Measurements from ENCODE around the gene MORF4L1. TPM values are rescaled to one million over a fixed set of nuclear protein-coding genes. Genes with fewer than 3 reads are reported as not detected.

Gene MORF4L1
- total and polyA plus RNA-seq, 2 experiments from 2014 or later, result 520 to 571 TPM

DNA sequence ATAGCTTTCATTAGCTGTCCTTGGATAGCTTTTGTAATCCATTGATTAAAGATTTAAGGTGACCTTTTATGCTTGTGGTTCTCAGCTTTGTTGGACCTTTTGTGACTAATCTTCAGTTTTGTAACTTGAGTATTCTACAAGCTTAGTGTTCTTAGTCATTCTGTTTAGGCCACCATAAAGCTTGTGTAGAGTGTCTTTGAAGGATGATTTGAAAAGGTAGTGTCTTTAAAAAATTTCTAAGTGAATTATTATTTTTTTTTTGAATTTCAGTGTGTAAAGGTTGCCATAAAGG lies 7.5 kb downstream of the MORF4L1 start:
- Mint-ChIP-seq H3K27me3 (ENCODE audit: insufficient read depth, low read depth, poor library complexity) (peaks cover 5% of the 10 kb centered on the region), H3K36me3 (ENCODE audit: low read depth) (peaks cover 61% of the 10 kb centered on the region), H3K4me3 (no peak overlapping the region), H3K27ac (no peak overlapping the region), H3K9me3 (no peaks in the 10 kb centered on the region), H3K4me1 (peaks cover 30% of the 10 kb centered on the region)
- no peak overlapping the region for H2AFZ ChIP-seq
- DNase-seq (ENCODE audit: low spot score), result no peak
- H3K27ac ChIP-seq (ENCODE audit: low read depth), result no peak overlapping the region
- no peak overlapping the region for H3K4me3 ChIP-seq
- H3K4me1 ChIP-seq (ENCODE audit: insufficient read depth), result peaks cover 35% of the 10 kb centered on the region
- no peaks in the 10 kb centered on the region for H3K27me3 ChIP-seq (ENCODE audit: insufficient read depth)
- H3K79me2 ChIP-seq (replicated peaks; ENCODE audit: insufficient read depth), result peaks cover 100% of the 10 kb centered on the region
- H3K4me2 ChIP-seq, result no peak overlapping the region
- no peaks in the 10 kb centered on the region for H3K9me2 ChIP-seq (ENCODE audit: insufficient read depth)
- H3F3A ChIP-seq (replicated peaks; ENCODE audit: low read depth), result no peaks in the 10 kb centered on the region
- ATAC-seq, result no peak
- peaks cover 32% of the 10 kb centered on the region for H3K36me3 ChIP-seq (ENCODE audit: insufficient read depth)
- peaks cover 90% of the 10 kb centered on the region for H4K20me1 ChIP-seq (replicated peaks; ENCODE audit: insufficient read depth)
- TF ChIP-seq POLR2AphosphoS5 (IDR thresholded peaks at IDR 0.05; ENCODE audit: low read depth) (no peak), ZNF114 (CRISPR knock-in tag; IDR thresholded peaks at IDR 0.05) (no peak), JUNB (IDR thresholded peaks at IDR 0.05; ENCODE audit: unreplicated experiment) (no peak)

DNA sequence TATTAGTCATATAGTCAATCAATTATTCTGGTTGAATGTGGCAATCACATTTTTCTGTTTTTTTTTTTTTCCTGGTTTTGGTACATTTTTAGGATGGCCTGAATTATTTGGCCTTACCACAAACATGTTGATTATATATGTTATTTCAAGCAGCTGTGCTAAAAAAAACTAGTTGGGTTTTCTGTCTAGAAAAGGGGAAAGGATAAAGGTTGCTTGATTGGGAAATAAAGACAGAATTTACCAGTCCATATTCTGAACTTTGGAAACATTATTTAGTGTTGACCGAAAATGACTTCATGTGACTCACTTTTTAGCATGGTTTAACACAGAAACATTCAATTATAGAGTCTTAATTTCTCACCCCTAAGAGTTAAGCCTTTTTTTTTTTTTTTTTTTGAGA lies 8.1 kb downstream of the MORF4L1 start:
- no peak overlapping the region for H3K4me3 ChIP-seq
- H3K27me3 ChIP-seq (ENCODE audit: insufficient read depth), result no peaks in the 10 kb centered on the region
- H3K4me1 ChIP-seq (ENCODE audit: insufficient read depth), result peaks cover 29% of the 10 kb centered on the region
- Mint-ChIP-seq H3K4me3 (no peak overlapping the region), H3K4me1 (peaks cover 26% of the 10 kb centered on the region), H3K36me3 (ENCODE audit: low read depth) (peaks cover 66% of the 10 kb centered on the region), H3K9me3 (no peaks in the 10 kb centered on the region), H3K27me3 (ENCODE audit: insufficient read depth, low read depth, poor library complexity) (peaks cover 5% of the 10 kb centered on the region), H3K27ac (no peak overlapping the region)
- TF ChIP-seq POLR2AphosphoS5 (IDR thresholded peaks at IDR 0.05; ENCODE audit: low read depth), result no peak
- TF ChIP-seq, protein P1, sequence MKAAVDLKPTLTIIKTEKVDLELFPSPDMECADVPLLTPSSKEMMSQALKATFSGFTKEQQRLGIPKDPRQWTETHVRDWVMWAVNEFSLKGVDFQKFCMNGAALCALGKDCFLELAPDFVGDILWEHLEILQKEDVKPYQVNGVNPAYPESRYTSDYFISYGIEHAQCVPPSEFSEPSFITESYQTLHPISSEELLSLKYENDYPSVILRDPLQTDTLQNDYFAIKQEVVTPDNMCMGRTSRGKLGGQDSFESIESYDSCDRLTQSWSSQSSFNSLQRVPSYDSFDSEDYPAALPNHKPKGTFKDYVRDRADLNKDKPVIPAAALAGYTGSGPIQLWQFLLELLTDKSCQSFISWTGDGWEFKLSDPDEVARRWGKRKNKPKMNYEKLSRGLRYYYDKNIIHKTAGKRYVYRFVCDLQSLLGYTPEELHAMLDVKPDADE (IDR thresholded peaks at IDR 0.05), result no peak
- TF ChIP-seq STAT1 (IDR thresholded peaks at IDR 0.05; ENCODE audit: unreplicated experiment), result no peak
- no peak for TF ChIP-seq NANOG (IDR thresholded peaks at IDR 0.05; ENCODE audit: borderline replicate concordance)
- TF ChIP-seq, protein P2, sequence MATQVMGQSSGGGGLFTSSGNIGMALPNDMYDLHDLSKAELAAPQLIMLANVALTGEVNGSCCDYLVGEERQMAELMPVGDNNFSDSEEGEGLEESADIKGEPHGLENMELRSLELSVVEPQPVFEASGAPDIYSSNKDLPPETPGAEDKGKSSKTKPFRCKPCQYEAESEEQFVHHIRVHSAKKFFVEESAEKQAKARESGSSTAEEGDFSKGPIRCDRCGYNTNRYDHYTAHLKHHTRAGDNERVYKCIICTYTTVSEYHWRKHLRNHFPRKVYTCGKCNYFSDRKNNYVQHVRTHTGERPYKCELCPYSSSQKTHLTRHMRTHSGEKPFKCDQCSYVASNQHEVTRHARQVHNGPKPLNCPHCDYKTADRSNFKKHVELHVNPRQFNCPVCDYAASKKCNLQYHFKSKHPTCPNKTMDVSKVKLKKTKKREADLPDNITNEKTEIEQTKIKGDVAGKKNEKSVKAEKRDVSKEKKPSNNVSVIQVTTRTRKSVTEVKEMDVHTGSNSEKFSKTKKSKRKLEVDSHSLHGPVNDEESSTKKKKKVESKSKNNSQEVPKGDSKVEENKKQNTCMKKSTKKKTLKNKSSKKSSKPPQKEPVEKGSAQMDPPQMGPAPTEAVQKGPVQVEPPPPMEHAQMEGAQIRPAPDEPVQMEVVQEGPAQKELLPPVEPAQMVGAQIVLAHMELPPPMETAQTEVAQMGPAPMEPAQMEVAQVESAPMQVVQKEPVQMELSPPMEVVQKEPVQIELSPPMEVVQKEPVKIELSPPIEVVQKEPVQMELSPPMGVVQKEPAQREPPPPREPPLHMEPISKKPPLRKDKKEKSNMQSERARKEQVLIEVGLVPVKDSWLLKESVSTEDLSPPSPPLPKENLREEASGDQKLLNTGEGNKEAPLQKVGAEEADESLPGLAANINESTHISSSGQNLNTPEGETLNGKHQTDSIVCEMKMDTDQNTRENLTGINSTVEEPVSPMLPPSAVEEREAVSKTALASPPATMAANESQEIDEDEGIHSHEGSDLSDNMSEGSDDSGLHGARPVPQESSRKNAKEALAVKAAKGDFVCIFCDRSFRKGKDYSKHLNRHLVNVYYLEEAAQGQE (IDR thresholded peaks at IDR 0.05; ENCODE audit: unreplicated experiment), result no peak
- no peak for TF ChIP-seq CREB1 (CRISPR knock-in tag; IDR thresholded peaks at IDR 0.05; ENCODE audit: low read depth)
- TF ChIP-seq JUNB (IDR thresholded peaks at IDR 0.05; ENCODE audit: unreplicated experiment), result no peak
- TF ChIP-seq EZH2 (IDR thresholded peaks at IDR 0.05; ENCODE audit: low read depth, unreplicated experiment), result no peak
- TF ChIP-seq ZNF331 (CRISPR knock-in tag; IDR thresholded peaks at IDR 0.05; ENCODE audit: low read depth), result no peak
- ATAC-seq, result no peak
- peaks cover under 1% of the 10 kb centered on the region; the same call in 1 of the 2 replicates for H3F3A ChIP-seq (replicated peaks; ENCODE audit: low read depth)
- DNase-seq (ENCODE audit: low spot score), result no peak
- H3K4me2 ChIP-seq, result no peak overlapping the region
- peaks cover 39% of the 10 kb centered on the region for H3K36me3 ChIP-seq (ENCODE audit: insufficient read depth)
- H3K27ac ChIP-seq (ENCODE audit: low read depth), result no peak overlapping the region
- H3K79me2 ChIP-seq (replicated peaks; ENCODE audit: insufficient read depth), result peaks cover 100% of the 10 kb centered on the region
- H3K9me2 ChIP-seq (ENCODE audit: insufficient read depth), result no peaks in the 10 kb centered on the region
- no peak overlapping the region for H2AFZ ChIP-seq
- H4K20me1 ChIP-seq (replicated peaks; ENCODE audit: insufficient read depth), result peaks cover 84% of the 10 kb centered on the region

All from GM23338 (cell line).